Measurements from ENCODE around the gene ST6GAL1.

GRCh38 chr3:186932281-186933181 lies 2.2 kb downstream of the ST6GAL1 start:
- no peak for TF ChIP-seq REST (IDR thresholded peaks at IDR 0.05; ENCODE audit: insufficient read depth in 1 of 2, low read depth in 2 of 2, low read length in 2 of 2)
- no peak for TF ChIP-seq POLR2AphosphoS5 (IDR thresholded peaks at IDR 0.05; ENCODE audit: low read depth, low read length)

All from PFSK-1 (cell line).